GM15510 (cell line): Measurements from ENCODE around the gene THPO.

Experiments used
- POLR2A ChIP-seq: IDR thresholded peaks from 3 replicates; pipeline ENCODE4 v1.6.1; 2011; ENCODE audit warnings: borderline replicate concordance; ENCODE audit not compliant: insufficient read length; ENCODE audit errors: extremely low read depth

The THPO gene

GRCh38 chr3:184388164-184388935 lies 10.3 kb upstream of the THPO start:
- TF ChIP-seq POLR2A, result no peak

GRCh38 chr3:184387174-184387714 lies 9.2 kb upstream of the THPO start:
- TF ChIP-seq POLR2A, result no peak

GRCh38 chr3:184386047-184386806 lies 8.2 kb upstream of the THPO start:
- TF ChIP-seq POLR2A, result no peak

- no peak for TF ChIP-seq POLR2A
Measured at GRCh38 chr3:184384856-184385422, 6.9 kb upstream of the THPO start.

- no peak for TF ChIP-seq POLR2A
Measured at GRCh38 chr3:184384342-184384741, 6.3 kb upstream of the THPO start.

GRCh38 chr3:184383033-184383740 lies 5.2 kb upstream of the THPO start:
- TF ChIP-seq POLR2A, result no peak

GRCh38 chr3:184382326-184383032 lies 4.5 kb upstream of the THPO start:
- no peak for TF ChIP-seq POLR2A

- TF ChIP-seq POLR2A, result no peak
Measured at GRCh38 chr3:184381261-184382224, 3.5 kb upstream of the THPO start.

- no peak for TF ChIP-seq POLR2A
Measured at GRCh38 chr3:184380627-184381260, 2.7 kb upstream of the THPO start.

- TF ChIP-seq POLR2A, result no peak
Measured at GRCh38 chr3:184380185-184380626, 2.2 kb upstream of the THPO start.

- no peak for TF ChIP-seq POLR2A
Measured at GRCh38 chr3:184379358-184380184, 1.6 kb upstream of the THPO start, which contains the start of gene CHRD. TSS of gene CHRD (plus strand) at chr3:184380054. CDS start at chr3:184380319, 265 bp downstream.
